ENCODE measurements around the gene BFSP2.

BFSP2 gene

GRCh38 chr3:133380481-133381225 is 19.2 kb upstream of the BFSP2 start:
- no peak overlapping the region for H2AFZ ChIP-seq (ENCODE audit: low read length)
- no peaks in the 10 kb centered on the region for H3K27me3 ChIP-seq (replicated peaks; ENCODE audit: insufficient read depth, low read length)
- no peaks in the 10 kb centered on the region for H3F3A ChIP-seq (ENCODE audit: insufficient read depth, low read length)
- H4K20me1 ChIP-seq (ENCODE audit: insufficient read depth, low read length) = no peaks in the 10 kb centered on the region
- H3K4me2 ChIP-seq (ENCODE audit: low read depth, low read length) = no peak overlapping the region
- H3K27ac ChIP-seq (ENCODE audit: low read length) = no peak overlapping the region
- no peaks in the 10 kb centered on the region for H3K9me2 ChIP-seq (replicated peaks; ENCODE audit: insufficient read depth, low read length)
- no peak for TF ChIP-seq EZH2phosphoT487 (IDR thresholded peaks at IDR 0.05; ENCODE audit: low read length)
- no peak for TF ChIP-seq CTCF (IDR thresholded peaks at IDR 0.05; ENCODE audit: low read length)
- no peak for TF ChIP-seq EZH2 (optimal IDR thresholded peaks at IDR 0.05; ENCODE audit: low read depth, low read length)
- no peak for DNase-seq
- H3K9ac ChIP-seq (ENCODE audit: low read length) = no peak overlapping the region
- no peak overlapping the region for H3K4me3 ChIP-seq (ENCODE audit: low read length)
- no peaks in the 10 kb centered on the region for H3K36me3 ChIP-seq (replicated peaks; ENCODE audit: insufficient read depth, low read length)
- no peaks in the 10 kb centered on the region for H3K79me2 ChIP-seq (ENCODE audit: low read length)
- no peaks in the 10 kb centered on the region for H3K9me3 ChIP-seq (replicated peaks; ENCODE audit: insufficient read depth, low read length)
- H3K4me1 ChIP-seq (ENCODE audit: low read length) = no peaks in the 10 kb centered on the region

- Histone ChIP-seq H3K79me2 (ENCODE audit: low read length) (no peaks in the 10 kb centered on the region), H3K9ac (ENCODE audit: low read length) (no peak overlapping the region), H3K4me1 (ENCODE audit: low read length) (no peaks in the 10 kb centered on the region), H3F3A (ENCODE audit: insufficient read depth, low read length) (no peaks in the 10 kb centered on the region), H3K36me3 (replicated peaks; ENCODE audit: insufficient read depth, low read length) (no peaks in the 10 kb centered on the region), H4K20me1 (ENCODE audit: insufficient read depth, low read length) (no peaks in the 10 kb centered on the region), H3K9me2 (replicated peaks; ENCODE audit: insufficient read depth, low read length) (no peaks in the 10 kb centered on the region), H3K27ac (ENCODE audit: low read length) (no peak overlapping the region), H2AFZ (ENCODE audit: low read length) (no peak overlapping the region), H3K27me3 (replicated peaks; ENCODE audit: insufficient read depth, low read length) (no peaks in the 10 kb centered on the region), H3K4me3 (ENCODE audit: low read length) (no peak overlapping the region), H3K4me2 (ENCODE audit: low read depth, low read length) (no peak overlapping the region), H3K9me3 (replicated peaks; ENCODE audit: insufficient read depth, low read length) (no peaks in the 10 kb centered on the region)
- DNase-seq = no peak
- TF ChIP-seq EZH2 (optimal IDR thresholded peaks at IDR 0.05; ENCODE audit: low read depth, low read length) (no peak), CTCF (IDR thresholded peaks at IDR 0.05; ENCODE audit: low read length) (no peak), EZH2phosphoT487 (IDR thresholded peaks at IDR 0.05; ENCODE audit: low read length) (no peak)
Observed at GRCh38 chr3:133381346-133382109, 18.3 kb upstream of the BFSP2 start.

GRCh38 chr3:133383175-133383574 is 16.7 kb upstream of the BFSP2 start:
- Histone ChIP-seq H3K9me3 (replicated peaks; ENCODE audit: insufficient read depth, low read length) (no peaks in the 10 kb centered on the region), H3K4me1 (ENCODE audit: low read length) (no peaks in the 10 kb centered on the region), H4K20me1 (ENCODE audit: insufficient read depth, low read length) (no peaks in the 10 kb centered on the region), H3K27me3 (replicated peaks; ENCODE audit: insufficient read depth, low read length) (no peaks in the 10 kb centered on the region), H3K4me2 (ENCODE audit: low read depth, low read length) (no peak overlapping the region), H3K9me2 (replicated peaks; ENCODE audit: insufficient read depth, low read length) (no peaks in the 10 kb centered on the region), H3F3A (ENCODE audit: insufficient read depth, low read length) (no peaks in the 10 kb centered on the region), H2AFZ (ENCODE audit: low read length) (no peak overlapping the region), H3K4me3 (ENCODE audit: low read length) (no peak overlapping the region), H3K9ac (ENCODE audit: low read length) (no peak overlapping the region), H3K27ac (ENCODE audit: low read length) (no peak overlapping the region), H3K36me3 (replicated peaks; ENCODE audit: insufficient read depth, low read length) (no peaks in the 10 kb centered on the region), H3K79me2 (ENCODE audit: low read length) (no peaks in the 10 kb centered on the region)
- no peak for TF ChIP-seq EZH2phosphoT487 (IDR thresholded peaks at IDR 0.05; ENCODE audit: low read length)
- no peak for TF ChIP-seq CTCF (IDR thresholded peaks at IDR 0.05; ENCODE audit: low read length)
- no peak for TF ChIP-seq EZH2 (optimal IDR thresholded peaks at IDR 0.05; ENCODE audit: low read depth, low read length)
- DNase-seq = no peak

All from MM.1S (cell line).